HG03045 (cell line): ENCODE data around the gene ZBTB32.

ENCODE experiments used
- ATAC-seq: cut with Tn5 transposase; IDR thresholded peaks from one replicate; pipeline ENCODE4 v1.9.1; 2021; ENCODE audit warnings: mild to moderate bottlenecking, moderate library complexity; ENCODE audit not compliant: unreplicated experiment

ZBTB32 gene

GRCh38 chr19:35734273-35734672 lies 29.9 kb downstream of the ZBTB32 start:
- no peak for ATAC-seq

GRCh38 chr19:35734889-35735288 lies 30.5 kb downstream of the ZBTB32 start:
- ATAC-seq, result no peak

- no peak for ATAC-seq
These were observed 32.8 kb downstream of the ZBTB32 start for GRCh38 chr19:35736913-35737886.

- no peak for ATAC-seq
These were observed 33.9 kb downstream of the ZBTB32 start for GRCh38 chr19:35738021-35738886.

- ATAC-seq, result no peak
These were observed 34.5 kb downstream of the ZBTB32 start for GRCh38 chr19:35738887-35739229.

- ATAC-seq, result no peak
These were observed 35.1 kb downstream of the ZBTB32 start for GRCh38 chr19:35739275-35740107.

- no peak for ATAC-seq
These were observed 35.7 kb downstream of the ZBTB32 start for GRCh38 chr19:35740108-35740422.

GRCh38 chr19:35740423-35741202 lies 36.3 kb downstream of the ZBTB32 start:
- ATAC-seq, result peak; percentile 61

GRCh38 chr19:35741203-35741515 lies 36.8 kb downstream of the ZBTB32 start:
- ATAC-seq, result no peak

GRCh38 chr19:35742121-35742724 lies 37.9 kb downstream of the ZBTB32 start, which contains the start of gene IGFLR1:
Gene IGFLR1 (minus strand): TSS chr19:35742452. CDS start chr19:35741180, 1,272 bp downstream.
- no peak for ATAC-seq

GRCh38 chr19:35743640-35744429 lies 39.5 kb downstream of the ZBTB32 start:
- no peak for ATAC-seq

GRCh38 chr19:35744430-35745327 lies 40.3 kb downstream of the ZBTB32 start:
- peak; percentile 39 for ATAC-seq

GRCh38 chr19:35745328-35746086 lies 41.1 kb downstream of the ZBTB32 start, which contains the start of the genes PSENEN and U2AF1L4:
Gene PSENEN (plus strand): TSS chr19:35745651. CDS start chr19:35745931, 280 bp downstream.
Gene U2AF1L4 (minus strand): TSS chr19:35745418. CDS start chr19:35745391, 27 bp downstream.
- peak; percentile 41 for ATAC-seq

- ATAC-seq, result no peak
These were observed 41.7 kb downstream of the ZBTB32 start for GRCh38 chr19:35746087-35746462.

- ATAC-seq, result no peak
These were observed 42.2 kb downstream of the ZBTB32 start for GRCh38 chr19:35746531-35746930.

GRCh38 chr19:35748106-35749020 lies 44.0 kb downstream of the ZBTB32 start, which contains the start of gene LIN37:
Gene LIN37 (plus strand): TSS chr19:35748576. CDS start chr19:35748725, 149 bp downstream.
- ATAC-seq, result peak; percentile 62
